Panc1 (cell line): ENCODE measurements around the gene RPS3. TPM values are rescaled to one million over a fixed set of nuclear protein-coding genes. Genes with fewer than 3 reads are reported as not detected.
A peak's percentile ranks its signal among the peaks of the same experiment; 100 is the strongest.

Experiments used
- ATAC-seq: fragments of 200-7000 bp; cut with Tn5 transposase; 2 replicates; pipeline ENCODE4 v1.9.1; 2020; ENCODE audit warnings: mild to moderate bottlenecking, moderate library complexity
- BruUV-seq: library from RNA; stranded (reverse); fragments of 400-500 nt; replicated peaks from 2 replicates; lab custom pipeline; 2021; lab: Mats Ljungman, UMichigan
- CTCF ChIA-PET: fragments of 300-600 bp; sonication (Branson Sonifier 250); formaldehyde crosslinking; loops from one replicate; lab custom pipeline; 2022; ENCODE audit warnings: antibody characterized with exemption; lab: Charles Lee
- POLR2A ChIA-PET: fragments of 300-600 bp; sonication (Branson Sonifier 250); formaldehyde crosslinking; loops from one replicate; lab custom pipeline; 2022; ENCODE audit warnings: antibody characterized with exemption; lab: Charles Lee
- DNase-seq: peaks from one replicate; pipeline ENCODE4 v3.0.0-alpha.2; 2010; ENCODE audit warnings: low read depth, low spot score
- H3K27ac ChIP-seq: 2 replicates; pipeline ENCODE4 v1.5.1; 2011; ENCODE audit warnings: mild to moderate bottlenecking, low read length, inconsistent platforms
- H3K27me3 ChIP-seq: fragments of 200-500 bp; sonication (Bioruptor generic); 2 replicates; pipeline ENCODE4 v1.6.0; 2014; ENCODE audit warnings: low read length, inconsistent platforms; ENCODE audit not compliant: control insufficient read depth, insufficient read depth
- H3K36me3 ChIP-seq: fragments of 200-500 bp; sonication (Bioruptor generic); 2 replicates; pipeline ENCODE4 v1.5.1; 2014; ENCODE audit warnings: inconsistent platforms, mild to moderate bottlenecking, low read length, moderate library complexity; ENCODE audit not compliant: control insufficient read depth, insufficient read depth
- H3K4me1 ChIP-seq: 2 replicates; pipeline ENCODE4 v1.5.1; 2011; ENCODE audit warnings: inconsistent platforms, mild to moderate bottlenecking, low read length, moderate library complexity; ENCODE audit not compliant: control insufficient read depth, insufficient read depth
- H3K4me3 ChIP-seq, 2 experiments: 2 replicates each; pipeline ENCODE4 v1.5.1; 2011 to 2012; ENCODE audit warnings: low read depth in 2 of 2, low read length in 2 of 2, mild to moderate bottlenecking in 2 of 2, inconsistent platforms in 1 of 2, moderate library complexity in 1 of 2
- H3K9me3 ChIP-seq: fragments of 200-500 bp; sonication (Bioruptor generic); 2 replicates; pipeline ENCODE4 v1.5.1; 2014; ENCODE audit warnings: low read depth, mild to moderate bottlenecking, inconsistent platforms, low read length, moderate library complexity; ENCODE audit not compliant: control insufficient read depth, insufficient read depth
- POLR2AphosphoS5 ChIP-seq: IDR thresholded peaks from 2 replicates; pipeline ENCODE4 v1.6.1; 2012; ENCODE audit warnings: mild to moderate bottlenecking, low read depth, low read length, moderate library complexity
- SIN3A ChIP-seq: IDR thresholded peaks from 2 replicates; pipeline ENCODE4 v1.6.1; 2012; ENCODE audit warnings: low read depth, mild to moderate bottlenecking, low read length, moderate library complexity, borderline replicate concordance; ENCODE audit not compliant: insufficient read depth
- TCF7L2 ChIP-seq: IDR thresholded peaks from 2 replicates; pipeline ENCODE4 v1.6.1; 2011; ENCODE audit warnings: mild to moderate bottlenecking, low read depth, low read length, inconsistent platforms
- in situ Hi-C: cut with HindIII; loops from 2 replicates; pipeline ENCODE4 v1.10.0; 2016; ENCODE audit warnings: low sequenced_read_pairs, low pct_unique_long_range_greater_than_20kb
- intact Hi-C: fragments of 100-400 bp; cut with micrococcal nuclease; formaldehyde crosslinking; loops from one replicate; pipeline ENCODE4 v1.10.0; 2022; ENCODE audit not compliant: unreplicated experiment
- total RNA-seq: library from RNA; stranded (reverse); gene quantifications from one replicate; pipeline ENCODE4 v1.2.1, GENCODE V29; 2021; ENCODE audit not compliant: unreplicated experiment
- TF ChIP-seq, protein P1 (sequence below), 2 experiments: IDR thresholded peaks; 2 replicates each; pipeline ENCODE4 v1.6.1; 2011 to 2012; ENCODE audit warnings: low read depth in 2 of 2, control low read depth in 1 of 2, low read length in 1 of 2, mild to moderate bottlenecking in 1 of 2, moderate library complexity in 1 of 2; ENCODE audit not compliant: insufficient read depth in 1 of 2
- TF ChIP-seq, protein P2 (sequence below): fragments of 450-650 bp; IDR thresholded peaks from 2 replicates; pipeline ENCODE4 v1.5.1; 2017; ENCODE audit warnings: mild to moderate bottlenecking

The RPS3 gene
- total RNA-seq, 1 experiment from 2014 or later = 2,945 TPM

GRCh38 chr11:75413864-75414263 is 14.5 kb downstream of the RPS3 start:
- ChIA-PET POLR2A (no interaction called here), CTCF (no interaction called here)
- no peaks in the 10 kb centered on the region for H3K27me3 ChIP-seq
- no peak overlapping the region for H3K27ac ChIP-seq
- in situ Hi-C loops (no loop called here), intact Hi-C loops (no loop called here)
- H3K4me1 ChIP-seq = no peaks in the 10 kb centered on the region
- H3K4me3 ChIP-seq = no peak overlapping the region
- TSS peak; percentile 44 for BruUV-seq
- no peaks in the 10 kb centered on the region for H3K9me3 ChIP-seq
- TF ChIP-seq, protein P1, sequence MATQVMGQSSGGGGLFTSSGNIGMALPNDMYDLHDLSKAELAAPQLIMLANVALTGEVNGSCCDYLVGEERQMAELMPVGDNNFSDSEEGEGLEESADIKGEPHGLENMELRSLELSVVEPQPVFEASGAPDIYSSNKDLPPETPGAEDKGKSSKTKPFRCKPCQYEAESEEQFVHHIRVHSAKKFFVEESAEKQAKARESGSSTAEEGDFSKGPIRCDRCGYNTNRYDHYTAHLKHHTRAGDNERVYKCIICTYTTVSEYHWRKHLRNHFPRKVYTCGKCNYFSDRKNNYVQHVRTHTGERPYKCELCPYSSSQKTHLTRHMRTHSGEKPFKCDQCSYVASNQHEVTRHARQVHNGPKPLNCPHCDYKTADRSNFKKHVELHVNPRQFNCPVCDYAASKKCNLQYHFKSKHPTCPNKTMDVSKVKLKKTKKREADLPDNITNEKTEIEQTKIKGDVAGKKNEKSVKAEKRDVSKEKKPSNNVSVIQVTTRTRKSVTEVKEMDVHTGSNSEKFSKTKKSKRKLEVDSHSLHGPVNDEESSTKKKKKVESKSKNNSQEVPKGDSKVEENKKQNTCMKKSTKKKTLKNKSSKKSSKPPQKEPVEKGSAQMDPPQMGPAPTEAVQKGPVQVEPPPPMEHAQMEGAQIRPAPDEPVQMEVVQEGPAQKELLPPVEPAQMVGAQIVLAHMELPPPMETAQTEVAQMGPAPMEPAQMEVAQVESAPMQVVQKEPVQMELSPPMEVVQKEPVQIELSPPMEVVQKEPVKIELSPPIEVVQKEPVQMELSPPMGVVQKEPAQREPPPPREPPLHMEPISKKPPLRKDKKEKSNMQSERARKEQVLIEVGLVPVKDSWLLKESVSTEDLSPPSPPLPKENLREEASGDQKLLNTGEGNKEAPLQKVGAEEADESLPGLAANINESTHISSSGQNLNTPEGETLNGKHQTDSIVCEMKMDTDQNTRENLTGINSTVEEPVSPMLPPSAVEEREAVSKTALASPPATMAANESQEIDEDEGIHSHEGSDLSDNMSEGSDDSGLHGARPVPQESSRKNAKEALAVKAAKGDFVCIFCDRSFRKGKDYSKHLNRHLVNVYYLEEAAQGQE (IDR thresholded peaks at IDR 0.05; ENCODE audit: insufficient read depth in 1 of 2, low read depth in 2 of 2, low read length in 1 of 2) = no peak
- no peak for TF ChIP-seq POLR2AphosphoS5
- no peak for TF ChIP-seq TCF7L2
- TF ChIP-seq SIN3A = no peak
- TF ChIP-seq, protein P2, sequence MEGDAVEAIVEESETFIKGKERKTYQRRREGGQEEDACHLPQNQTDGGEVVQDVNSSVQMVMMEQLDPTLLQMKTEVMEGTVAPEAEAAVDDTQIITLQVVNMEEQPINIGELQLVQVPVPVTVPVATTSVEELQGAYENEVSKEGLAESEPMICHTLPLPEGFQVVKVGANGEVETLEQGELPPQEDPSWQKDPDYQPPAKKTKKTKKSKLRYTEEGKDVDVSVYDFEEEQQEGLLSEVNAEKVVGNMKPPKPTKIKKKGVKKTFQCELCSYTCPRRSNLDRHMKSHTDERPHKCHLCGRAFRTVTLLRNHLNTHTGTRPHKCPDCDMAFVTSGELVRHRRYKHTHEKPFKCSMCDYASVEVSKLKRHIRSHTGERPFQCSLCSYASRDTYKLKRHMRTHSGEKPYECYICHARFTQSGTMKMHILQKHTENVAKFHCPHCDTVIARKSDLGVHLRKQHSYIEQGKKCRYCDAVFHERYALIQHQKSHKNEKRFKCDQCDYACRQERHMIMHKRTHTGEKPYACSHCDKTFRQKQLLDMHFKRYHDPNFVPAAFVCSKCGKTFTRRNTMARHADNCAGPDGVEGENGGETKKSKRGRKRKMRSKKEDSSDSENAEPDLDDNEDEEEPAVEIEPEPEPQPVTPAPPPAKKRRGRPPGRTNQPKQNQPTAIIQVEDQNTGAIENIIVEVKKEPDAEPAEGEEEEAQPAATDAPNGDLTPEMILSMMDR = no peak
- no peak for ATAC-seq
- no peak for DNase-seq
- H3K36me3 ChIP-seq = no peaks in the 10 kb centered on the region

DNA sequence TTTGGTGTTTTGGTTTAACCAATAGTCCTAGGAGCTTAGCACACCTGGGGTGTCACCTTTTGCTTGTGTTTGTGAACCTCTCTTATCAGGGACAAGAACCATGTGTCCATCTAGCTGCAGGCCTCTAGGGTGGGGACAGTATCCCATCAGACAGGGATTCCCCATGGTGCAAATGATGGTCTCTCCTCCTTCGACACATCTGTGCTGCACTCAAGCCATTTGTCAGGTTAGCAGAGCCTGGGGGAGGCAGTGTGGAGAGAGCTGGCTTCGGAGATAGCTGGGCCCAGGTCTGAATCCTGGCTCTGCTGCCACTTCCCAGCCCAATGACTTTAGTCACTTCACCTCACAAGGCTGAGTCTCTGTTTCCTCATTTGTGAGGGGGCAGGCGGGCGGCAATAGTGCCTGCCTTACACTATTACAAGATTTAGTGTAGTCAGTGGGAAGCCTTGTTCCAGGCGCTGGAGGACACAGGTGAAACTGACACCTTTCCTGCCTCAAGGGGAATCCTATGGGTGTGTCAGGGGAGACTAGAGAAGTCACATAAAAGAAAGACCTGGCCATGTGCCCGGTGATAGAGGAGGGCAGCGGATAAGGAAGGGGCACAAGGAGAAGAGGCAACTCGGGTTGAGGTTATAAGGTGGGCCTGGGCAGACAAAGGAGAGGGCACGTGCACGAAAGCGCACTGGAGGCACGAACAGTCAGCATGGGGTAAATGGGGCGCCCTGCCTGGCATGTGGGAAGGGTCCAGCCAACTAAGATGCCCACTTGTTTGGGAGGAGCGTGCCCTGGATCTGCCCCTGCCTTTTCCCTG is 21.1 kb downstream of the RPS3 start:
- no peak overlapping the region for H3K4me3 ChIP-seq
- in situ Hi-C loops (no loop called here), intact Hi-C loops (no loop called here)
- DNase-seq = no peak
- no peak overlapping the region for H3K27ac ChIP-seq
- ChIA-PET CTCF (no interaction called here), POLR2A (no interaction called here)
- ATAC-seq = no peak
- H3K27me3 ChIP-seq = no peaks in the 10 kb centered on the region
- no peaks in the 10 kb centered on the region for H3K36me3 ChIP-seq
- H3K4me1 ChIP-seq = peaks cover 18% of the 10 kb centered on the region
- TF ChIP-seq POLR2AphosphoS5 = no peak
- TF ChIP-seq SIN3A = no peak
- TF ChIP-seq, protein P1 (IDR thresholded peaks at IDR 0.05; ENCODE audit: insufficient read depth in 1 of 2, low read depth in 2 of 2, low read length in 1 of 2) = no peak
- TF ChIP-seq, protein P2 = no peak
- TF ChIP-seq TCF7L2 = no peak
- BruUV-seq = no TSS peak
- no peaks in the 10 kb centered on the region for H3K9me3 ChIP-seq
